A549 (cell line): ENCODE results near the gene TEX2.

Experiments
- BHLHE40 ChIP-seq: IDR thresholded peaks from 2 replicates; pipeline ENCODE4 v1.6.1; 2012; ENCODE audit warnings: low read depth, low read length, inconsistent platforms
- CHD2 ChIP-seq: fragments of 150-350 bp; IDR thresholded peaks from 2 replicates; pipeline ENCODE4 v1.6.1; 2014; ENCODE audit warnings: low read length; ENCODE audit not compliant: partially characterized antibody
- CTCF ChIP-seq: fragments of >200 bp; sonication (Bioruptor Twin); formaldehyde crosslinking; IDR thresholded peaks from 3 replicates; pipeline ENCODE4 v1.5.1; 2016
- E2F6 ChIP-seq: IDR thresholded peaks from 2 replicates; pipeline ENCODE4 v1.6.1; 2012; ENCODE audit warnings: low read depth, borderline replicate concordance
- HDAC2 ChIP-seq: fragments of 200-600 bp; sonication (generic); IDR thresholded peaks from 2 replicates; pipeline ENCODE4 v1.6.1; 2016
- NR3C1 ChIP-seq: fragments of >200 bp; sonication (Bioruptor Twin); formaldehyde crosslinking; IDR thresholded peaks from 3 replicates; pipeline ENCODE4 v1.6.1; 2017
- POLR2A ChIP-seq: IDR thresholded peaks from 2 replicates; pipeline ENCODE4 v1.6.1; 2012; ENCODE audit warnings: mild to moderate bottlenecking, low read length
- ZFP36 ChIP-seq: fragments of 450-650 bp; IDR thresholded peaks from 2 replicates; pipeline ENCODE4 v1.6.1; 2014; ENCODE audit warnings: borderline replicate concordance; ENCODE audit not compliant: partially characterized antibody

GRCh38 chr17:64259922-64260321, 3.1 kb downstream of the TEX2 start:
- no peak for TF ChIP-seq BHLHE40
- no peak for TF ChIP-seq CHD2
- TF ChIP-seq POLR2A: no peak
- no peak for TF ChIP-seq ZFP36
- no peak for TF ChIP-seq CTCF
- TF ChIP-seq HDAC2: no peak
- no peak for TF ChIP-seq E2F6
- TF ChIP-seq NR3C1: no peak
